Keratinocyte (primary cell): ENCODE results near the gene HCAR3. TPM values are rescaled to one million over a fixed set of nuclear protein-coding genes. Genes with fewer than 3 reads are reported as not detected.
"Not testable (repeated sequence)": the region's sequence is repeated elsewhere in the genome, so short reads cannot be mapped to it uniquely, and the experiment has no call there.

ENCODE experiments used
- DNase-seq: peaks from one replicate; pipeline ENCODE4 v3.0.0-alpha.2; 2011; ENCODE audit warnings: low read depth, missing footprints, low spot score
- FAIRE-seq: peaks from 2 replicates; lab custom pipeline; 2011; peaks lifted over from hg19 to GRCh38; lab: Jason Lieb, UNC
- H2AFZ ChIP-seq: 2 replicates; pipeline ENCODE4 v1.6.0; 2012; ENCODE audit warnings: low read length, control low read depth, inconsistent platforms; ENCODE audit not compliant: control insufficient read depth
- H3K27ac ChIP-seq: 2 replicates; pipeline ENCODE4 v1.5.1; 2011; ENCODE audit warnings: low read length; ENCODE audit not compliant: control insufficient read depth, insufficient read depth
- H3K27me3 ChIP-seq: 3 replicates; pipeline ENCODE4 v1.6.0; 2011; ENCODE audit warnings: low read length; ENCODE audit not compliant: control insufficient read depth, insufficient read depth; ENCODE audit errors: extremely low read depth
- H3K36me3 ChIP-seq, 2 experiments: 2 replicates in 1 of 2; 3 replicates in 1 of 2; pipeline ENCODE4 v1.5.1; 2011; ENCODE audit warnings: low read length in 2 of 2, mild to moderate bottlenecking in 1 of 2; ENCODE audit not compliant: control insufficient read depth in 2 of 2, insufficient read depth in 2 of 2; ENCODE audit errors: extremely low read depth in 1 of 2
- H3K4me1 ChIP-seq: 3 replicates; pipeline ENCODE4 v1.5.1; 2011; ENCODE audit warnings: low read length; ENCODE audit not compliant: control insufficient read depth, insufficient read depth; ENCODE audit errors: extremely low read depth
- H3K4me2 ChIP-seq: 3 replicates; pipeline ENCODE4 v1.6.0; 2011; ENCODE audit warnings: low read depth, low read length; ENCODE audit not compliant: control insufficient read depth, insufficient read depth; ENCODE audit errors: extremely low read depth
- H3K4me3 ChIP-seq, 3 experiments: fragments of 200-600 bp in 1 of 3; sonication (generic) in 1 of 3; 2 replicates in 2 of 3; 3 replicates in 1 of 3; pipeline ENCODE4 v1.5.1; 2011 to 2016; ENCODE audit warnings: low read length in 3 of 3, mild to moderate bottlenecking in 3 of 3, control low read depth in 2 of 3, inconsistent platforms in 1 of 3, low read depth in 1 of 3, mixed read lengths in 1 of 3, mixed run types in 1 of 3, moderate library complexity in 1 of 3; ENCODE audit not compliant: control insufficient read depth in 2 of 3, insufficient read depth in 2 of 3; ENCODE audit errors: extremely low read depth in 1 of 3
- H3K79me2 ChIP-seq: 2 replicates; pipeline ENCODE4 v1.6.0; 2012; ENCODE audit warnings: low read length; ENCODE audit not compliant: control insufficient read depth, insufficient read depth
- H3K9ac ChIP-seq: 3 replicates; pipeline ENCODE4 v1.6.0; 2011; ENCODE audit warnings: low read length; ENCODE audit not compliant: control insufficient read depth, insufficient read depth; ENCODE audit errors: extremely low read depth
- H3K9me1 ChIP-seq: 3 replicates; pipeline ENCODE4 v1.6.0; 2011; ENCODE audit warnings: low read length; ENCODE audit not compliant: control insufficient read depth, insufficient read depth; ENCODE audit errors: extremely low read depth
- H3K9me3 ChIP-seq: 2 replicates; pipeline ENCODE4 v1.5.1; 2012; ENCODE audit warnings: low read depth, low read length; ENCODE audit not compliant: control insufficient read depth
- H4K20me1 ChIP-seq: 3 replicates; pipeline ENCODE4 v1.6.0; 2011; ENCODE audit warnings: low read length; ENCODE audit not compliant: control insufficient read depth, insufficient read depth; ENCODE audit errors: extremely low read depth
- CTCF ChIP-seq, 3 experiments: IDR thresholded peaks in 1 of 3; conservative IDR thresholded peaks in 1 of 3; optimal IDR thresholded peaks in 1 of 3; 2 replicates in 2 of 3; 3 replicates in 1 of 3; pipeline versions ENCODE3 to v1.5.1; 2011; ENCODE audit warnings: low read length in 3 of 3, mild to moderate bottlenecking in 3 of 3, moderate library complexity in 2 of 3, control low read depth in 1 of 3, inconsistent platforms in 1 of 3; ENCODE audit not compliant: insufficient read depth in 2 of 3; ENCODE audit errors: extremely low read depth in 1 of 3
- EZH2 ChIP-seq: IDR thresholded peaks from one replicate; pipeline ENCODE4 v1.6.1; 2012; ENCODE audit warnings: inconsistent platforms, mild to moderate bottlenecking, low read length, moderate library complexity
- dilution Hi-C: fragments of 300-500 bp; cut with MboI; formaldehyde crosslinking; loops from one replicate; pipeline ENCODE4 v1.7.0; 2020; ENCODE audit warnings: low sequenced_read_pairs; ENCODE audit not compliant: extremely low pct_ligation_motif_present
- polyA plus RNA-seq, 5 experiments: library from polyadenylated mRNA; depleted of rRNA in 3 of 5; stranded (reverse) in 3 of 5; stranded (forward) in 1 of 5; unstranded in 1 of 5; fragments of >200 nt; gene quantifications; 1 replicate in 1 of 5; 2 replicates in 3 of 5; 3 replicates in 1 of 5; pipeline versions ENCODE4 v1.2.1 to v1.2.3, GENCODE V29; 2011 to 2012; ENCODE audit warnings: missing spikeins in 2 of 5, low read depth in 1 of 5, low replicate concordance in 1 of 5

The HCAR3 gene
- polyA plus RNA-seq, 1 donor (not counting 4 experiments of a cell fraction or from before 2014, with no cell fraction given): 12.1 TPM

DNA sequence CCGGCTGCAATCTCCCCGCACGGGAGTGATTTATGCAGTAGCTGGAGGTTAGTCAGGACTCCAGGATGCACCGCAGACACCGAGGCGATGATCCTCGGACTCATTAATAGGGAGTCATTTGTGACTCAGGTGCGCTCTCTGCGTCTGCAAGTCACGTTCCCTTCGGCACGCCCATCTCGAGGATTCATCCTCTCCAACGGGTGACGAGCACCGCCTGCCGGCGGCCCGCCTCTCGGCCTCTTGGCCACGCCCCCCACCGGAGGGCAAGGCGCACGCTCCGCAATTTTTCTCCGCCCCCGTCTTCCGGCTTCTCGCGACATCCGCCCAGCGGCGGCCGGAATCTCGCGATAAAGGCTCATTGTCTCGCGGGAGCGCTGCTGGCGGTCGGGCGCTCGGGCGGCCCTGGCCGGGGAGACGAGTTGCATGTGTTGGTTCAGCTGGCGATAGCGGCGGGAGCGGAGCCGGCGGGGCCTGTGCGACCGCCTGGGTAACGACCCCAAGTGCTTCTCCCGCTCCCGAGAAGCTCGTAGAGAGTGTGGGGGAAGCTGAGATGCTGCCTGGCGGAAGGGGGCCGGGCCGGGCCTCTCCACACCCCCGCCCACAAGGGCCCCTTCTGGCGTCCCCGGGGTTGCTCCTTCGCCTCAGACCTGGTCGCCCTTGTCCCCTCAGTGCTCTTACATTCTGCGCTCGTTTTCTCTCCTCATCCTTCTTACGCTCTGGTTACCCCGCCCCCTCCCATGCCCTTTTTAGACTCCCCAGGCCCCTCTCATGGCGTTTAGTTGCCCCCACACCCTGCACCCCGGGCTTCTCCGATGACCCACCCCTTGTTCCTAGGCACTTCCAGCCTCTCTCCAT lies 36.1 kb upstream of the HCAR3 start, which contains the start of gene DENR:
TSS of gene DENR (plus strand) at position 361 of the 855 bp plus-strand sequence. CDS start 878 bp downstream, outside the sequence.
- peaks cover 3 to 28% of the 10 kb centered on the region in 2 experiments for H3K36me3 ChIP-seq
- H3K9ac ChIP-seq: peak within 1 kb of the TSS; percentile 92
- peak; percentile 90 for FAIRE-seq

DNA sequence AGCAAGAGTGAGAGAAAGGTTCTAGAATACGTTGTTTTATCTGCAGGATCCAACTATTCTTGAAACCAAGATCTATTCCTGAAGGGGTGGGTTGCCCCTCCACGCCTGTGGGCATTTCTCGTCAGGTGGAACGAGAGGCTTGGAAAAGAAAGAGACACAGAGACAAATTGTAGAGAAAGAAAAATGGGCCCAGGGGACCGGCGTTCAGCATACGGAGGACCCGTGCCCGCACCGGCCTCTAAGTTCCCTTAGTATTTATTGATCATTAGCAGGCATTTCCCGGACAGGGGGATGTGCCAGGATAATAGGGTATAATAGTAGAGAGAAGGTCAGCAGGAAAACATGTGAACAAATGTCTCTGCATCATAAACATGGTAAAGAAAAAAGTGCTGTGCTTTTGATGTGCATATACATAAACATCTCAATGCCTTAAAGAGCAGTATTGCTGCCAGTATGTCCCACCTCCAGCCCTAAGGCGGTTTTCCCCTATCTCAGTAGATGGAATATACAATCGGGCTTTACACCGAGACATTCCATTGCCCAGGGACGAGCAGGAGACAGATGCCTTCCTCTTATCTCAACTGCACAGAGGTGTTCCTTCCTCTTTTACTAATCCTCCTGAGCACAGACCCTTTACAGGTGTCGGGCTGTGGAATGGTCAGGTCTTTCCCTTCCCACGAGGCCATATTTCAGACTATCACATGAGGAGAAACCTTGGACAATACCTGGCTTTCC lies 34.3 kb upstream of the HCAR3 start:
- not testable (repeated sequence) for FAIRE-seq, H3K4me3 ChIP-seq, H3K4me2 ChIP-seq, H3K9me1 ChIP-seq, H2AFZ ChIP-seq, H3K9me3 ChIP-seq, DNase-seq, H4K20me1 ChIP-seq, H3K27me3 ChIP-seq, H3K27ac ChIP-seq, H3K9ac ChIP-seq
- H3K79me2 ChIP-seq: peaks cover 31% of the 10 kb centered on the region
- peaks cover 2 to 18% of the 10 kb centered on the region in 2 experiments for H3K36me3 ChIP-seq
- H3K4me1 ChIP-seq: peaks cover 13% of the 10 kb centered on the region
- dilution Hi-C loops: loop anchor here (10.0 kb wide), 1 partner anchor 116 kb away; no protein-coding TSS in a partner anchor

More for the DNA sequence above, 36.1 kb upstream of the HCAR3 start, which contains the start of gene DENR:
- Histone ChIP-seq H3K27me3 (no peaks in the 10 kb centered on the region), H3K4me1 (peaks cover 11% of the 10 kb centered on the region), H3K9me1 (peaks cover 2% of the 10 kb centered on the region), H2AFZ (peak within 1 kb of the TSS; percentile 80), H3K9me3 (no peaks in the 10 kb centered on the region), H4K20me1 (no peaks in the 10 kb centered on the region), H3K79me2 (peaks cover 46% of the 10 kb centered on the region), H3K4me3 (peak within 1 kb of the TSS; percentile 82 to 88 (median 83)), H3K27ac (peak within 1 kb of the TSS; percentile 89), H3K4me2 (peak within 1 kb of the TSS; percentile 94)
- peak; percentile 99 for DNase-seq
- TF ChIP-seq CTCF (optimal IDR thresholded peaks at IDR 0.05 in 1 of 3, IDR thresholded peaks at IDR 0.05 in 1 of 3, conservative IDR thresholded peaks at IDR 0.05 in 1 of 3; ENCODE audit: extremely low read depth in 1 of 3, insufficient read depth in 2 of 3, low read length in 3 of 3) (peak; percentile 88 to 95 (median 91)), EZH2 (no peak)
- dilution Hi-C loops: loop anchor here (10.0 kb wide), 1 partner anchor 118 kb away; no protein-coding TSS in a partner anchor
